ENCODE results near the gene IGF2BP1. TPM values are rescaled to one million over a fixed set of nuclear protein-coding genes. Genes with fewer than 3 reads are reported as not detected.

Gene IGF2BP1
- polyA plus RNA-seq, 1 donor from 2014 or later = 13.0 TPM

- Histone ChIP-seq H3K4me3 (ENCODE audit: low read length) (no peak overlapping the region), H3K4me2 (ENCODE audit: low read length) (no peak overlapping the region), H2AFZ (ENCODE audit: low read depth, low read length) (no peak overlapping the region), H3K9ac (ENCODE audit: low read length) (no peak overlapping the region), H3K9me3 (ENCODE audit: low read length) (no peaks in the 10 kb centered on the region), H4K20me1 (ENCODE audit: insufficient read depth) (no peaks in the 10 kb centered on the region), H3K27ac (ENCODE audit: low read length) (no peak overlapping the region), H3F3A (ENCODE audit: insufficient read depth, low read length, poor library complexity, severe bottlenecking) (no peaks in the 10 kb centered on the region), H3K9me2 (ENCODE audit: insufficient read depth, low read length) (no peaks in the 10 kb centered on the region), H3K79me2 (replicated peaks; ENCODE audit: insufficient read depth, low read length) (no peaks in the 10 kb centered on the region), H3K36me3 (ENCODE audit: insufficient read depth, low read length) (no peaks in the 10 kb centered on the region), H3K27me3 (ENCODE audit: insufficient read depth, low read depth, low read length) (no peaks in the 10 kb centered on the region)
- TF ChIP-seq SMC3 (conservative IDR thresholded peaks at IDR 0.05; ENCODE audit: poor library complexity) (no peak), RAD21 (conservative IDR thresholded peaks at IDR 0.05) (no peak), TAF1 (IDR thresholded peaks at IDR 0.05; ENCODE audit: low read depth) (no peak), CTCF (IDR thresholded peaks at IDR 0.05; ENCODE audit: poor library complexity, severe bottlenecking) (no peak), EZH2 (IDR thresholded peaks at IDR 0.05; ENCODE audit: borderline replicate concordance, insufficient read depth, low read length, poor library complexity, severe bottlenecking) (no peak), MXI1 (conservative IDR thresholded peaks at IDR 0.05; ENCODE audit: poor library complexity, severe bottlenecking) (no peak), REST (IDR thresholded peaks at IDR 0.05; ENCODE audit: borderline replicate concordance) (no peak), POLR2AphosphoS5 (IDR thresholded peaks at IDR 0.05) (no peak), EP300 (conservative IDR thresholded peaks at IDR 0.05; ENCODE audit: poor library complexity, severe bottlenecking) (no peak)
Measured at GRCh38 chr17:49074851-49075540, 77.8 kb downstream of the IGF2BP1 start.

- no peaks in the 10 kb centered on the region for H3K79me2 ChIP-seq (replicated peaks; ENCODE audit: insufficient read depth, low read length)
- H3K27me3 ChIP-seq (ENCODE audit: insufficient read depth, low read depth, low read length) = no peaks in the 10 kb centered on the region
- no peak overlapping the region for H2AFZ ChIP-seq (ENCODE audit: low read depth, low read length)
- no peak overlapping the region for H3K4me2 ChIP-seq (ENCODE audit: low read length)
- no peaks in the 10 kb centered on the region for H3K36me3 ChIP-seq (ENCODE audit: insufficient read depth, low read length)
- H4K20me1 ChIP-seq (ENCODE audit: insufficient read depth) = no peaks in the 10 kb centered on the region
- H3K4me3 ChIP-seq (ENCODE audit: low read length) = no peak overlapping the region
- H3K27ac ChIP-seq (ENCODE audit: low read length) = no peak overlapping the region
- no peak overlapping the region for H3K9ac ChIP-seq (ENCODE audit: low read length)
- H3K9me2 ChIP-seq (ENCODE audit: insufficient read depth, low read length) = no peaks in the 10 kb centered on the region
- TF ChIP-seq SMC3 (conservative IDR thresholded peaks at IDR 0.05; ENCODE audit: poor library complexity) (no peak), RAD21 (conservative IDR thresholded peaks at IDR 0.05) (no peak), EZH2 (IDR thresholded peaks at IDR 0.05; ENCODE audit: borderline replicate concordance, insufficient read depth, low read length, poor library complexity, severe bottlenecking) (no peak), MXI1 (conservative IDR thresholded peaks at IDR 0.05; ENCODE audit: poor library complexity, severe bottlenecking) (no peak), POLR2AphosphoS5 (IDR thresholded peaks at IDR 0.05) (no peak), REST (IDR thresholded peaks at IDR 0.05; ENCODE audit: borderline replicate concordance) (no peak), EP300 (conservative IDR thresholded peaks at IDR 0.05; ENCODE audit: poor library complexity, severe bottlenecking) (no peak), TAF1 (IDR thresholded peaks at IDR 0.05; ENCODE audit: low read depth) (no peak), CTCF (IDR thresholded peaks at IDR 0.05; ENCODE audit: poor library complexity, severe bottlenecking) (no peak)
- H3K9me3 ChIP-seq (ENCODE audit: low read length) = no peaks in the 10 kb centered on the region
- no peaks in the 10 kb centered on the region for H3F3A ChIP-seq (ENCODE audit: insufficient read depth, low read length, poor library complexity, severe bottlenecking)
Measured at GRCh38 chr17:49076573-49077384, 79.6 kb downstream of the IGF2BP1 start.

Data from neural cell (in vitro differentiated cells).